Smooth muscle cell (in vitro differentiated cells): Measurements from ENCODE around the gene CHORDC1. TPM values are rescaled to one million over a fixed set of nuclear protein-coding genes. Genes with fewer than 3 reads are reported as not detected.

Experiments used
- DNase-seq: peaks from one replicate; lab custom pipeline; 2025; ENCODE audit not compliant: unreplicated experiment; lab: John Stamatoyannopoulos, UW
- H2AFZ ChIP-seq: fragments of 200-600 bp; sonication (generic); 2 replicates; pipeline ENCODE4 v1.6.0; 2016; ENCODE audit warnings: antibody characterized with exemption, low read depth, mild to moderate bottlenecking
- H3F3A ChIP-seq: fragments of 200-600 bp; sonication (generic); 2 replicates; pipeline ENCODE4 v1.6.0; 2017; ENCODE audit warnings: antibody characterized with exemption, low read depth
- H3K27ac ChIP-seq: fragments of 200-600 bp; sonication (generic); 2 replicates; pipeline ENCODE4 v1.5.1; 2016; ENCODE audit warnings: low read depth, mild to moderate bottlenecking
- H3K27me3 ChIP-seq: fragments of 200-600 bp; sonication (generic); 2 replicates; pipeline ENCODE4 v1.6.1; 2016; ENCODE audit warnings: low read depth, mild to moderate bottlenecking
- H3K36me3 ChIP-seq: fragments of 200-600 bp; sonication (generic); 2 replicates; pipeline ENCODE4 v1.5.1; 2016; ENCODE audit warnings: low read depth
- H3K4me1 ChIP-seq: fragments of 200-600 bp; sonication (generic); 2 replicates; pipeline ENCODE4 v1.5.1; 2016; ENCODE audit warnings: low read depth
- H3K4me2 ChIP-seq: fragments of 200-600 bp; sonication (generic); 2 replicates; pipeline ENCODE4 v1.6.0; 2016; ENCODE audit warnings: mild to moderate bottlenecking
- H3K4me3 ChIP-seq: fragments of 200-600 bp; sonication (generic); 2 replicates; pipeline ENCODE4 v1.5.1; 2016; ENCODE audit warnings: mild to moderate bottlenecking
- H3K79me2 ChIP-seq: fragments of 200-600 bp; sonication (generic); 2 replicates; pipeline ENCODE4 v1.6.0; 2016; ENCODE audit warnings: low read depth, mild to moderate bottlenecking
- H3K9ac ChIP-seq: fragments of 200-600 bp; sonication (generic); 2 replicates; pipeline ENCODE4 v1.6.0; 2016; ENCODE audit warnings: low read depth
- H3K9me3 ChIP-seq: fragments of 200-600 bp; sonication (generic); replicated peaks from 2 replicates; pipeline ENCODE4 v1.5.1; 2016; ENCODE audit warnings: low read depth
- H4K20me1 ChIP-seq: fragments of 200-600 bp; sonication (generic); 2 replicates; pipeline ENCODE4 v1.6.0; 2016; ENCODE audit warnings: low read depth
- CTCF ChIP-seq: fragments of 200-600 bp; sonication (generic); IDR thresholded peaks from 2 replicates; pipeline ENCODE4 v1.5.1; 2017; ENCODE audit warnings: borderline replicate concordance, mild to moderate bottlenecking, antibody characterized with exemption; ENCODE audit not compliant: insufficient read depth, poor library complexity, severe bottlenecking
- WGBS: methylation state at CpG from one replicate; pipeline ENCODE4 v1.1.7; 2016; ENCODE audit warnings: low lambda C conversion rate; 5-methylcytosine and 5-hydroxymethylcytosine counted together
- polyA plus RNA-seq: library from polyadenylated mRNA; unstranded; fragments of >200 nt; fragmentation: Nextera tagmentation; extraction: Ambion mirVana; gene quantifications from 2 replicates; pipeline ENCODE4 v1.2.1, GENCODE V29; 2016
- total RNA-seq: library from RNA; depleted of rRNA; stranded (reverse); fragments of >200 nt; gene quantifications from 2 replicates; pipeline ENCODE4 v1.2.3, GENCODE V29; 2014

Gene CHORDC1
- 62.4 and 79.2 TPM in 2 replicates for total RNA-seq
- 22.3 and 23.0 TPM in 2 replicates for polyA plus RNA-seq

- Histone ChIP-seq H3K79me2 (peaks cover 58% of the 10 kb centered on the region), H3K36me3 (no peaks in the 10 kb centered on the region), H4K20me1 (peaks cover 48% of the 10 kb centered on the region), H3F3A (no peaks in the 10 kb centered on the region), H3K9ac (peak within 1 kb of the TSS; percentile 88), H3K4me1 (peaks cover 27% of the 10 kb centered on the region), H3K4me3 (peak within 1 kb of the TSS; percentile 76), H2AFZ (peak within 1 kb of the TSS; percentile 88), H3K27me3 (no peaks in the 10 kb centered on the region), H3K27ac (peak within 1 kb of the TSS; percentile 78), H3K9me3 (no peaks in the 10 kb centered on the region), H3K4me2 (peak within 1 kb of the TSS; percentile 96)
- WGBS, result under 1% methylated on average over 61 of the region's 71 CpGs
- DNase-seq, result peak; percentile 77
- no peak for TF ChIP-seq CTCF
Measured at GRCh38 chr11:90222459-90223247, at the start of gene CHORDC1. CHORDC1 (minus strand) TSS chr11:90223049; CDS start chr11:90222954, 95 bp downstream.

GRCh38 chr11:90257158-90257525 is 34.3 kb upstream of the CHORDC1 start:
- H3K9me3 ChIP-seq, result no peaks in the 10 kb centered on the region
- H2AFZ ChIP-seq, result no peak overlapping the region
- H3K4me1 ChIP-seq, result no peaks in the 10 kb centered on the region
- H3K9ac ChIP-seq, result no peak overlapping the region
- DNase-seq, result no peak
- H3F3A ChIP-seq, result no peaks in the 10 kb centered on the region
- H3K27ac ChIP-seq, result no peak overlapping the region
- H3K4me3 ChIP-seq, result no peak overlapping the region
- H4K20me1 ChIP-seq, result no peaks in the 10 kb centered on the region
- TF ChIP-seq CTCF, result no peak
- WGBS, result 92% methylated on average over 1 of the region's 1 CpG
- H3K79me2 ChIP-seq, result no peaks in the 10 kb centered on the region
- no peaks in the 10 kb centered on the region for H3K36me3 ChIP-seq
- H3K27me3 ChIP-seq, result peaks cover under 1% of the 10 kb centered on the region
- no peak overlapping the region for H3K4me2 ChIP-seq

- H2AFZ ChIP-seq, result no peak overlapping the region
- H3K4me3 ChIP-seq, result no peak overlapping the region
- 92% methylated on average over 8 of the region's 8 CpGs for WGBS
- no peaks in the 10 kb centered on the region for H4K20me1 ChIP-seq
- no peaks in the 10 kb centered on the region for H3K9me3 ChIP-seq
- no peak for DNase-seq
- no peaks in the 10 kb centered on the region for H3K4me1 ChIP-seq
- no peaks in the 10 kb centered on the region for H3K79me2 ChIP-seq
- H3K36me3 ChIP-seq, result no peaks in the 10 kb centered on the region
- peaks cover 3% of the 10 kb centered on the region for H3K27me3 ChIP-seq
- H3F3A ChIP-seq, result no peaks in the 10 kb centered on the region
- H3K4me2 ChIP-seq, result no peak overlapping the region
- H3K9ac ChIP-seq, result no peak overlapping the region
- H3K27ac ChIP-seq, result no peak overlapping the region
- no peak for TF ChIP-seq CTCF
Measured at GRCh38 chr11:90256404-90257157, 33.7 kb upstream of the CHORDC1 start.
